H9 (cell line): ENCODE results near the gene CLIP1. TPM values are rescaled to one million over a fixed set of nuclear protein-coding genes. Genes with fewer than 3 reads are reported as not detected.
A peak's percentile ranks its signal among the peaks of the same experiment; 100 is the strongest.

Experiments used
- DNase-seq: peaks from one replicate; pipeline ENCODE4 v3.0.0-alpha.2; 2017
- H2AFZ ChIP-seq: one replicate; pipeline ENCODE4 v1.6.1; 2013; ENCODE audit warnings: mild to moderate bottlenecking, low read length, control low read depth, moderate library complexity
- H2AK5ac ChIP-seq: 2 replicates; pipeline ENCODE4 v1.6.1; 2013; ENCODE audit warnings: low read length, control low read depth, mixed read lengths; ENCODE audit not compliant: insufficient read length
- H2BK120ac ChIP-seq: one replicate; pipeline ENCODE4 v1.6.1; 2013; ENCODE audit warnings: low read depth, mild to moderate bottlenecking, low read length, control low read depth, inconsistent platforms; ENCODE audit not compliant: poor library complexity, severe bottlenecking
- H2BK12ac ChIP-seq: 2 replicates; pipeline ENCODE4 v1.6.1; 2013; ENCODE audit warnings: low read length, control low read depth, mixed read lengths, low read depth; ENCODE audit not compliant: insufficient read length
- H2BK15ac ChIP-seq: 2 replicates; pipeline ENCODE4 v1.6.1; 2013; ENCODE audit warnings: low read depth, low read length, control low read depth
- H2BK20ac ChIP-seq: one replicate; pipeline ENCODE4 v1.6.1; 2013; ENCODE audit warnings: low read depth, mild to moderate bottlenecking, low read length, control low read depth, inconsistent platforms; ENCODE audit not compliant: poor library complexity, severe bottlenecking
- H2BK5ac ChIP-seq: 2 replicates; pipeline ENCODE4 v1.6.1; 2013; ENCODE audit warnings: low read length, control low read depth, mixed read lengths; ENCODE audit not compliant: insufficient read length
- H3K14ac ChIP-seq: 2 replicates; pipeline ENCODE4 v1.6.1; 2013; ENCODE audit warnings: low read length, control low read depth; ENCODE audit not compliant: insufficient read depth
- H3K18ac ChIP-seq: 2 replicates; pipeline ENCODE4 v1.6.1; 2013; ENCODE audit warnings: low read depth, mild to moderate bottlenecking, mixed read lengths, low read length, control low read depth; ENCODE audit not compliant: insufficient read length
- H3K23ac ChIP-seq: 2 replicates; pipeline ENCODE4 v1.6.1; 2013; ENCODE audit warnings: low read length, control low read depth, mixed read lengths, low read depth; ENCODE audit not compliant: insufficient read length
- H3K23me2 ChIP-seq: 2 replicates; pipeline ENCODE4 v1.6.1; 2013; ENCODE audit warnings: low read depth, mild to moderate bottlenecking, mixed read lengths, low read length, control low read depth; ENCODE audit not compliant: insufficient read length, poor library complexity, severe bottlenecking
- H3K27ac ChIP-seq: 2 replicates; pipeline ENCODE4 v1.5.1; 2013; ENCODE audit warnings: low read length, control low read depth, mixed read lengths, low read depth; ENCODE audit not compliant: insufficient read length
- H3K27me3 ChIP-seq: 2 replicates; pipeline ENCODE4 v1.6.1; 2013; ENCODE audit warnings: low read length, control low read depth, inconsistent platforms; ENCODE audit not compliant: insufficient read depth
- H3K4ac ChIP-seq: 2 replicates; pipeline ENCODE4 v1.6.1; 2013; ENCODE audit warnings: low read depth, mild to moderate bottlenecking, control low read depth, inconsistent platforms, low read length, moderate library complexity
- H3K4me1 ChIP-seq: 2 replicates; pipeline ENCODE4 v1.6.1; 2013; ENCODE audit warnings: low read length, control low read depth, inconsistent platforms; ENCODE audit not compliant: insufficient read depth
- H3K4me2 ChIP-seq: 2 replicates; pipeline ENCODE4 v1.6.1; 2013; ENCODE audit warnings: low read length, control low read depth, mixed read lengths; ENCODE audit not compliant: insufficient read length, insufficient read depth
- H3K56ac ChIP-seq: 2 replicates; pipeline ENCODE4 v1.6.1; 2013; ENCODE audit warnings: low read depth, mild to moderate bottlenecking, mixed read lengths, low read length, control low read depth; ENCODE audit not compliant: insufficient read length
- H3K79me1 ChIP-seq: 2 replicates; pipeline ENCODE4 v1.6.1; 2013; ENCODE audit warnings: low read depth, mild to moderate bottlenecking, moderate library complexity, low read length, control low read depth, inconsistent platforms; ENCODE audit not compliant: insufficient read depth, poor library complexity, severe bottlenecking
- H3K79me2 ChIP-seq: 2 replicates; pipeline ENCODE4 v1.6.1; 2013; ENCODE audit warnings: low read length, control low read depth, inconsistent platforms; ENCODE audit not compliant: insufficient read depth
- H3K9ac ChIP-seq: 2 replicates; pipeline ENCODE4 v1.6.1; 2013; ENCODE audit warnings: low read length, control low read depth, mixed read lengths; ENCODE audit not compliant: insufficient read length; ENCODE audit errors: extremely low read depth
- H3K9me3 ChIP-seq: one replicate; pipeline ENCODE4 v1.6.1; 2013; ENCODE audit warnings: low read depth, low read length, inconsistent platforms; ENCODE audit not compliant: control insufficient read depth
- H3T11ph ChIP-seq: one replicate; pipeline ENCODE4 v1.6.1; 2013; ENCODE audit warnings: mild to moderate bottlenecking, low read length, control low read depth, inconsistent platforms
- H4K20me1 ChIP-seq: one replicate; pipeline ENCODE4 v1.6.1; 2013; ENCODE audit not compliant: control insufficient read depth, insufficient read length, insufficient read depth
- H4K5ac ChIP-seq: 2 replicates; pipeline ENCODE4 v1.6.1; 2013; ENCODE audit warnings: low read depth, mild to moderate bottlenecking, mixed read lengths, low read length, control low read depth; ENCODE audit not compliant: insufficient read length
- H4K8ac ChIP-seq: replicated peaks from 2 replicates; pipeline ENCODE4 v1.6.1; 2013; ENCODE audit warnings: low read length, control low read depth, mixed read lengths, low read depth; ENCODE audit not compliant: insufficient read length
- H4K91ac ChIP-seq: 2 replicates; pipeline ENCODE4 v1.6.1; 2013; ENCODE audit warnings: low read depth, mild to moderate bottlenecking, moderate library complexity, mixed read lengths, low read length, control low read depth; ENCODE audit not compliant: insufficient read length
- H3K27ac Mint-ChIP-seq, 3 experiments: 2 replicates in 2 of 3; 3 replicates in 1 of 3; pipeline ENCODE4 v1.8.0; 2020 to 2021; ENCODE audit warnings: mixed read lengths in 3 of 3, mild to moderate bottlenecking in 1 of 3, moderate library complexity in 1 of 3
- H3K27me3 Mint-ChIP-seq: 2 replicates; pipeline ENCODE4 v1.8.0; 2021; ENCODE audit warnings: low read depth, mild to moderate bottlenecking, moderate library complexity, mixed read lengths
- H3K36me3 Mint-ChIP-seq, 3 experiments: 2 replicates in 2 of 3; 3 replicates in 1 of 3; pipeline ENCODE4 v1.8.0; 2020 to 2021; ENCODE audit warnings: low read depth in 3 of 3, mixed read lengths in 3 of 3; ENCODE audit not compliant: insufficient read depth in 1 of 3
- H3K4me1 Mint-ChIP-seq, 2 experiments: 2 replicates each; pipeline ENCODE4 v1.8.0; 2020; ENCODE audit warnings: mixed read lengths in 2 of 2
- H3K4me3 Mint-ChIP-seq, 2 experiments: 2 replicates in 1 of 2; 3 replicates in 1 of 2; pipeline ENCODE4 v1.8.0; 2020 to 2021; ENCODE audit warnings: mild to moderate bottlenecking in 2 of 2, mixed read lengths in 2 of 2, moderate library complexity in 1 of 2
- H3K9me3 Mint-ChIP-seq, 2 experiments: 2 replicates in 1 of 2; 3 replicates in 1 of 2; pipeline ENCODE4 v1.8.0; 2020; ENCODE audit warnings: mild to moderate bottlenecking in 2 of 2, mixed read lengths in 2 of 2, moderate library complexity in 1 of 2
- WGBS: extraction: QIAGEN DNeasy Blood & Tissue Kit; methylation state at CpG from one replicate; pipeline ENCODE4 v1.1.7; 2013; ENCODE audit warnings: missing lambda C conversion rate, low lambda C conversion rate, mixed read lengths; ENCODE audit not compliant: insufficient read length; ENCODE audit errors: extremely low coverage; 5-methylcytosine and 5-hydroxymethylcytosine counted together
- total RNA-seq: library from RNA; stranded (reverse); gene quantifications from 2 replicates; pipeline ENCODE4 v1.2.1, GENCODE V29; 2021
- TF ChIP-seq, protein P1 (sequence below): fragments of 200-600 bp; sonication (generic); conservative IDR thresholded peaks from 3 replicates; pipeline ENCODE4 v1.8.0; 2021; ENCODE audit warnings: antibody characterized with exemption, mild to moderate bottlenecking

CLIP1 gene
- total RNA-seq, 1 experiment from 2014 or later = 23.6 TPM

- DNase-seq = no peak
- Histone ChIP-seq H2BK15ac (no peak overlapping the region), H3K14ac (no peak overlapping the region), H3K23ac (no peak overlapping the region), H3K4me1 (no peaks in the 10 kb centered on the region; the same call in 1 of the 2 replicates), H3K79me1 (peaks cover 6% of the 10 kb centered on the region), H2BK12ac (no peak overlapping the region), H4K5ac (no peak overlapping the region), H2BK120ac (no peak overlapping the region), H3K56ac (no peak overlapping the region), H3T11ph (no peak overlapping the region), H2BK5ac (no peak overlapping the region), H3K4me2 (no peak overlapping the region), H2AFZ (no peak overlapping the region), H3K27me3 (no peaks in the 10 kb centered on the region), H4K20me1 (no peaks in the 10 kb centered on the region), H3K27ac (no peak overlapping the region), H3K9ac (no peak overlapping the region), H3K23me2 (peaks cover 10% of the 10 kb centered on the region), H4K8ac (no peak overlapping the region), H3K18ac (no peak overlapping the region), H3K79me2 (peaks cover 7% of the 10 kb centered on the region; the same call in 1 of the 2 replicates), H2BK20ac (no peak overlapping the region), H4K91ac (no peak overlapping the region), H3K4ac (no peak overlapping the region), H3K9me3 (no peaks in the 10 kb centered on the region), H2AK5ac (no peak overlapping the region)
- Mint-ChIP-seq H3K27me3 (no peaks in the 10 kb centered on the region; the same call in 1 of the 2 replicates), H3K9me3 (no peaks in the 10 kb centered on the region), H3K4me1 (peaks cover 20 to 26% of the 10 kb centered on the region in 2 experiments), H3K27ac (0 out of 7 replicates have a peak overlapping the region, but pooled peaks of 1 of the 3 experiments have one; percentile 44), H3K4me3 (peak overlapping the region in 1 of 2 experiments; percentile 79; a peak in 3 of 5 replicates), H3K36me3 (peaks cover 15 to 37% (median 23%) of the 10 kb centered on the region in 3 experiments)
- TF ChIP-seq, protein P1, sequence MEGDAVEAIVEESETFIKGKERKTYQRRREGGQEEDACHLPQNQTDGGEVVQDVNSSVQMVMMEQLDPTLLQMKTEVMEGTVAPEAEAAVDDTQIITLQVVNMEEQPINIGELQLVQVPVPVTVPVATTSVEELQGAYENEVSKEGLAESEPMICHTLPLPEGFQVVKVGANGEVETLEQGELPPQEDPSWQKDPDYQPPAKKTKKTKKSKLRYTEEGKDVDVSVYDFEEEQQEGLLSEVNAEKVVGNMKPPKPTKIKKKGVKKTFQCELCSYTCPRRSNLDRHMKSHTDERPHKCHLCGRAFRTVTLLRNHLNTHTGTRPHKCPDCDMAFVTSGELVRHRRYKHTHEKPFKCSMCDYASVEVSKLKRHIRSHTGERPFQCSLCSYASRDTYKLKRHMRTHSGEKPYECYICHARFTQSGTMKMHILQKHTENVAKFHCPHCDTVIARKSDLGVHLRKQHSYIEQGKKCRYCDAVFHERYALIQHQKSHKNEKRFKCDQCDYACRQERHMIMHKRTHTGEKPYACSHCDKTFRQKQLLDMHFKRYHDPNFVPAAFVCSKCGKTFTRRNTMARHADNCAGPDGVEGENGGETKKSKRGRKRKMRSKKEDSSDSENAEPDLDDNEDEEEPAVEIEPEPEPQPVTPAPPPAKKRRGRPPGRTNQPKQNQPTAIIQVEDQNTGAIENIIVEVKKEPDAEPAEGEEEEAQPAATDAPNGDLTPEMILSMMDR = no peak
- WGBS = no CpG with 5 or more reads among the region's 17 CpGs
Observed at GRCh38 chr12:122227341-122227740, 195.1 kb downstream of the CLIP1 start.
